Osteocyte (in vitro differentiated cells): ENCODE measurements around the gene RAP1A. TPM values are rescaled to one million over a fixed set of nuclear protein-coding genes. Genes with fewer than 3 reads are reported as not detected.

Experiments used
- DNase-seq: peaks from one replicate; pipeline ENCODE4 v3.0.0; 2021; ENCODE audit warnings: mixed read lengths; ENCODE audit not compliant: unreplicated experiment; ENCODE audit errors: extremely low spot score
- H3K27ac Mint-ChIP-seq: one replicate; pipeline ENCODE4 v1.8.0; 2021; ENCODE audit warnings: mild to moderate bottlenecking, mixed read lengths; ENCODE audit not compliant: unreplicated experiment
- H3K27me3 Mint-ChIP-seq: one replicate; pipeline ENCODE4 v1.8.0; 2021; ENCODE audit warnings: mixed read lengths; ENCODE audit not compliant: unreplicated experiment
- H3K36me3 Mint-ChIP-seq: one replicate; pipeline ENCODE4 v1.8.0; 2021; ENCODE audit warnings: mixed read lengths; ENCODE audit not compliant: unreplicated experiment
- H3K4me1 Mint-ChIP-seq: one replicate; pipeline ENCODE4 v1.8.0; 2021; ENCODE audit warnings: mixed read lengths; ENCODE audit not compliant: unreplicated experiment
- H3K4me3 Mint-ChIP-seq: one replicate; pipeline ENCODE4 v1.8.0; 2021; ENCODE audit warnings: mild to moderate bottlenecking, moderate library complexity, mixed read lengths; ENCODE audit not compliant: unreplicated experiment
- H3K9me3 Mint-ChIP-seq: one replicate; pipeline ENCODE4 v1.8.0; 2021; ENCODE audit warnings: mixed read lengths; ENCODE audit not compliant: unreplicated experiment
- CTCF ChIP-seq: fragments of 200-600 bp; sonication (generic); IDR thresholded peaks from 2 replicates; pipeline ENCODE4 v1.5.0; 2021; ENCODE audit warnings: antibody characterized with exemption, mild to moderate bottlenecking, moderate library complexity
- total RNA-seq: library from RNA; stranded (reverse); gene quantifications from 2 replicates; pipeline ENCODE4 v1.2.1, GENCODE V29; 2021

RAP1A gene
- total RNA-seq, 1 donor from 2014 or later = 48.3 TPM

- no peak for DNase-seq
- Mint-ChIP-seq H3K27ac (no peak overlapping the region), H3K9me3 (no peaks in the 10 kb centered on the region), H3K4me1 (peaks cover 22% of the 10 kb centered on the region), H3K36me3 (no peaks in the 10 kb centered on the region), H3K27me3 (no peaks in the 10 kb centered on the region), H3K4me3 (no peak overlapping the region)
- no peak for TF ChIP-seq CTCF
Observed at GRCh38 chr1:111736548-111737215, 117.1 kb downstream of the RAP1A start.

GRCh38 chr1:111737216-111738132, 117.9 kb downstream of the RAP1A start:
- TF ChIP-seq CTCF = no peak
- H3K27ac Mint-ChIP-seq = peak overlapping the region; percentile 37
- H3K4me3 Mint-ChIP-seq = peak overlapping the region; percentile 93
- no peaks in the 10 kb centered on the region for H3K27me3 Mint-ChIP-seq
- no peaks in the 10 kb centered on the region for H3K36me3 Mint-ChIP-seq
- DNase-seq = no peak
- H3K9me3 Mint-ChIP-seq = no peaks in the 10 kb centered on the region
- H3K4me1 Mint-ChIP-seq = peaks cover 23% of the 10 kb centered on the region

GRCh38 chr1:111738133-111738435, 118.5 kb downstream of the RAP1A start:
- TF ChIP-seq CTCF = no peak
- Mint-ChIP-seq H3K4me1 (peaks cover 24% of the 10 kb centered on the region), H3K36me3 (no peaks in the 10 kb centered on the region), H3K27me3 (no peaks in the 10 kb centered on the region), H3K9me3 (no peaks in the 10 kb centered on the region), H3K4me3 (peak overlapping the region; percentile 93), H3K27ac (peak overlapping the region; percentile 37)
- no peak for DNase-seq

GRCh38 chr1:111738436-111739193, 119.0 kb downstream of the RAP1A start:
- H3K36me3 Mint-ChIP-seq = no peaks in the 10 kb centered on the region
- peak overlapping the region; percentile 97 for H3K27ac Mint-ChIP-seq
- H3K9me3 Mint-ChIP-seq = no peaks in the 10 kb centered on the region
- peaks cover 24% of the 10 kb centered on the region for H3K4me1 Mint-ChIP-seq
- peak; percentile 90 for DNase-seq
- peak overlapping the region; percentile 93 for H3K4me3 Mint-ChIP-seq
- H3K27me3 Mint-ChIP-seq = no peaks in the 10 kb centered on the region
- no peak for TF ChIP-seq CTCF
